ENCODE measurements around the gene IRF8. TPM values are rescaled to one million over a fixed set of nuclear protein-coding genes. Genes with fewer than 3 reads are reported as not detected.
"Not testable (repeated sequence)": the region's sequence is repeated elsewhere in the genome, so short reads cannot be mapped to it uniquely, and the experiment has no call there.

Gene IRF8
- total RNA-seq, 1 donor from 2014 or later, result 37.8 TPM

DNA sequence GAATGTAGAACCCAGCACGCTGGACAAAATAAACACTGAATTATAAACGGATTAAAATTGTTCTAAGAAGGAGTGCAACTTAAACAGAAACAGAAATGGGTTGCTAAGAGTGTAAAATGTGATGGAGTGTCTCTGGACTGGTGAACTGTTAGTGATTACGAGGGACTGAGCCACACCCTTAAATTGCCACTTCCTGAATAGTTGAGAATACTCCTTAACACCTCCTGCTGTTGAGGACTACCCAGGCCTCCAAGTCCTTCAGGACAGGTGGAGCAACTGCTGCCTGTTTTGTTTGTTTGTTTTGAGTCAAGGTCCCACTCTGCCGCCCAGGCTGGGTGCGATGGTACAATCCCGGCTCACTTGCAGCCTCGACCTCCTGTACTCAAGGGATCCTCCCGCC is 25.8 kb upstream of the IRF8 start:
- H3K4me1 Mint-ChIP-seq (ENCODE audit: low read depth), result peaks cover 26% of the 10 kb centered on the region
- no peak for DNase-seq (ENCODE audit: low spot score)
- intact Hi-C loops (cut with micrococcal nuclease), result no loop called here
- H3K27me3 Mint-ChIP-seq (ENCODE audit: low read depth), result peaks cover 55% of the 10 kb centered on the region
- H3K9me3 Mint-ChIP-seq, result no peaks in the 10 kb centered on the region
- no peak overlapping the region for H3K27ac Mint-ChIP-seq
- no peaks in the 10 kb centered on the region for H3K36me3 Mint-ChIP-seq (ENCODE audit: low read depth)
- no peak overlapping the region for H3K4me3 Mint-ChIP-seq (ENCODE audit: low read depth)

DNA sequence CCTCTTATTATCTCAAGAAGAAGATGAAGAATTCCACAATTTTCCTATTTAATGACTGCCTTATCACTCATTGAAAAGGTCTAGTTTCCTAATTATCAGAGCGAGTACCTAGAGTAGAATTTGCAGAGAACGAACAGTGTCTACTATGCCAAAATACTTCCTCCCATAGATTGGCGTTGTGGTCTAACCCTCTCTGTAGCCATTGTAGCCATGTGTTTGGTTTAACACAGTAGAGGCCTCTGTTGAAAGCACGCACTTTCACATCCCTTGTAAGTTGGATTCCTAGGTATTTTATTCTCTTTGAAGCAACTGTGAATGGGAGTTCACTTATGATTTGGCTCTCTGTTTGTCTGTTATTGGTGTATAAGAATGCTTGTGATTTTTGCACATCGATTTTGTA is 24.9 kb upstream of the IRF8 start:
- peaks cover 56% of the 10 kb centered on the region for H3K27me3 Mint-ChIP-seq (ENCODE audit: low read depth)
- H3K4me3 Mint-ChIP-seq (ENCODE audit: low read depth); intact Hi-C loops (cut with micrococcal nuclease): not testable (repeated sequence)

DNA sequence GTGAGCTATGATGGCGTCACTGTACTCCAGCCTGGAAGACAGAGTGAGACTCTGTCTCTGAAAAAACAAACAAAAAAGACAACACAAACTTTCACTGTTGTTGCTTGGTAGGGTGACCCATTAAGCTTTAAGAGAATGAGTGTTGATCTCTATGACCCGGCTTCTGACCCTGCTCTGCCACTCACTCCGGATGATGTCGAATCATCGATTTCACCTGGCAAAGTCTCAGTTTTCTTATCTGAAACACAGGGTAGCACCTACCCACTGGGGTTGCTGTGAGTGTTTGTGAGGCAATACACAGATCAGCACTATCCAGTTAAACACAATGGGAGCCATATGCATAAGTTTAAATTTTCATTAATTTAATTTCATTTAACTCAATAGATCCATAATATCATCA is 20.6 kb upstream of the IRF8 start:
- peaks cover 64% of the 10 kb centered on the region for H3K27me3 Mint-ChIP-seq (ENCODE audit: low read depth)
- intact Hi-C loops (cut with micrococcal nuclease), result no loop called here
- H3K4me3 Mint-ChIP-seq (ENCODE audit: low read depth), result no peak overlapping the region
- H3K4me1 Mint-ChIP-seq (ENCODE audit: low read depth), result peaks cover 29% of the 10 kb centered on the region
- no peaks in the 10 kb centered on the region for H3K36me3 Mint-ChIP-seq (ENCODE audit: low read depth)
- no peaks in the 10 kb centered on the region for H3K9me3 Mint-ChIP-seq
- no peak overlapping the region for H3K27ac Mint-ChIP-seq
- DNase-seq (ENCODE audit: low spot score), result no peak

More for the DNA sequence above, 24.9 kb upstream of the IRF8 start:
- H3K36me3 Mint-ChIP-seq (ENCODE audit: low read depth); H3K27ac Mint-ChIP-seq; H3K9me3 Mint-ChIP-seq; DNase-seq (ENCODE audit: low spot score): not testable (repeated sequence)
- H3K4me1 Mint-ChIP-seq (ENCODE audit: low read depth), result peaks cover 21% of the 10 kb centered on the region

DNA sequence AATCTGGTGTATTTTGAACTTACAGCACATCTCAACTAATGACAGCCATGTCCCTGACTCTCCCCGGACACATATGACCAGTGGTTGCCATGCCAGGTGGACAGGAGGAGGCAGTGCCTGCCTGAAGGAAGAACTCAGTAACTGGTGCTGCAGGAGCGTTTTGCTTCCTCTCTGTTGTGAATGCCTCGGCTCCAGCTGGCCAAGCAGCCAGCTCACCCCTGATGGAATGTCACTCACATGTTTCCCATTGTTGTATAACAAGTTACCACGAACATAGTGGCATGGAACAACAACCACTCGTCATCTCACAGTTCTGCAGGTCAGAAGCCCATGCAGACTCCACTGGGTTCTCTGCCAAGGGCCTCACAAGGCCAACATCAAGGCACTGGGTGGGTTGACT is 20.1 kb upstream of the IRF8 start:
- Mint-ChIP-seq H3K36me3 (ENCODE audit: low read depth) (no peaks in the 10 kb centered on the region), H3K27ac (no peak overlapping the region), H3K4me1 (ENCODE audit: low read depth) (peaks cover 32% of the 10 kb centered on the region), H3K9me3 (no peaks in the 10 kb centered on the region), H3K27me3 (ENCODE audit: low read depth) (peaks cover 64% of the 10 kb centered on the region), H3K4me3 (ENCODE audit: low read depth) (no peak overlapping the region)
- intact Hi-C loops (cut with micrococcal nuclease), result no loop called here
- DNase-seq (ENCODE audit: low spot score), result no peak

DNA sequence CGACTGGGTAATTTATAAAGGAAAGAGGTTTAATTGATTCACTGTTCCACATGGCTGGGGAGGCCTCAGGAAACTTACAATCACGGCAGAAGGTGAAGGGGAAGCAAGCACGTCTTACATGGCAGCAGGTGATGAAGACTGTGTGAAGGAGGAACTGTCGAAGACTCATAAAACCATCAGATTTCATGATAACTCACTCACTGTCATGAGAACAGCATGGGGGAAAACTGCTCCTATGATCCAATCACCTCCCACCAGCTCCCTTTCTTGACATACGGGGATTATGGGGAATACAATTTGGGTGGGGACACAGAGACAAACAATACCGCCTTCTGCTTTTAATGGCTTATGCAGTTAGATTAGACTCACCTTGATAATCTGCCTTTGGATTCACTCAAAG is 19.4 kb upstream of the IRF8 start:
- peaks cover 32% of the 10 kb centered on the region for H3K4me1 Mint-ChIP-seq (ENCODE audit: low read depth)
- no peaks in the 10 kb centered on the region for H3K36me3 Mint-ChIP-seq (ENCODE audit: low read depth)
- H3K4me3 Mint-ChIP-seq (ENCODE audit: low read depth), result no peak overlapping the region
- H3K27ac Mint-ChIP-seq, result no peak overlapping the region
- no peaks in the 10 kb centered on the region for H3K9me3 Mint-ChIP-seq
- DNase-seq (ENCODE audit: low spot score), result no peak
- peaks cover 64% of the 10 kb centered on the region for H3K27me3 Mint-ChIP-seq (ENCODE audit: low read depth)
- intact Hi-C loops (cut with micrococcal nuclease), result no loop called here

DNA sequence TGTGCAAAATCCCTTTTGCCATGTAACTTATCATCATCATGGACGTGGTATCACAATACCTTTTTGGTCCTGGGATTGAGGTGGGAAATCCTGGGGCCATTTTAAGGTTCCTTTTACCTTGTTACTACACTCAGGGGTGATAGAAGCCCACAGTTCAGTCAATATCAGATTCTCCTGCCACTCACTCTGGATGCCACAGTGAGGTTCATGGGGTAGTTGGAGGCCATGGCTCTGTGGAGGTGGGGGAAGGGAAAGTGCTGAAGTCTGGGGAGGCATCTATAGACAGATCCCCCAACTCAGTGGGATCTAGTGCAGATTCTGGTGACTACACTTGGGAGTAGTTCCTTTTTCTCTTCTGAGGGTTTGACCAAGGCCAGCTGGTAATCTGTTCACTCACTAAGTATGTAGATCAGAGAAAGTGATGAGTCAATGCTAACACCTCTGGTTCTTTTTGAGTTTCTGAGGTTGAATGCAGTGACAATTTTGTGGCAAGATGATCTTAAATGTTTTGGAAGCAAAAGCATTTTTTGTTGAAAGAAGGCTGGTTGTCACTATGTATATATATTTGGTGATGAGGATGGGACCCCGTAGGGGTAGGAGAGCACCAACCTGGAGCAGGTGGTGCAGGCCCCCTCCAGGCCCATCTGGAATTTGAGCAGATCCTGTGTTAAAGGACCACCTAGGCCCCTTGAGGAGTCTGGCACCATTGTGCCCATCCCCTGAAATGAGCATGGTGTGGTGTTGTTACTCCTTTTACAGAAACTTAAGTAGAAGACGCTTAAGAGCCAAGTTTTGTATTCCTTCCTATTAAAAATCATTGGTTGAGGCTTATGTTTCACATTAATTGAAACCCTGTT is 18.8 kb upstream of the IRF8 start:
- DNase-seq (ENCODE audit: low spot score), result no peak
- intact Hi-C loops (cut with micrococcal nuclease), result loop anchor here (1.0 kb wide), 3 partner anchors 8 to 56 kb away; no protein-coding TSS in a partner anchor
- no peak overlapping the region for H3K27ac Mint-ChIP-seq
- H3K9me3 Mint-ChIP-seq, result no peaks in the 10 kb centered on the region
- H3K4me3 Mint-ChIP-seq (ENCODE audit: low read depth), result no peak overlapping the region
- no peaks in the 10 kb centered on the region for H3K36me3 Mint-ChIP-seq (ENCODE audit: low read depth)
- H3K4me1 Mint-ChIP-seq (ENCODE audit: low read depth), result peaks cover 32% of the 10 kb centered on the region
- peaks cover 61% of the 10 kb centered on the region for H3K27me3 Mint-ChIP-seq (ENCODE audit: low read depth)

DNA sequence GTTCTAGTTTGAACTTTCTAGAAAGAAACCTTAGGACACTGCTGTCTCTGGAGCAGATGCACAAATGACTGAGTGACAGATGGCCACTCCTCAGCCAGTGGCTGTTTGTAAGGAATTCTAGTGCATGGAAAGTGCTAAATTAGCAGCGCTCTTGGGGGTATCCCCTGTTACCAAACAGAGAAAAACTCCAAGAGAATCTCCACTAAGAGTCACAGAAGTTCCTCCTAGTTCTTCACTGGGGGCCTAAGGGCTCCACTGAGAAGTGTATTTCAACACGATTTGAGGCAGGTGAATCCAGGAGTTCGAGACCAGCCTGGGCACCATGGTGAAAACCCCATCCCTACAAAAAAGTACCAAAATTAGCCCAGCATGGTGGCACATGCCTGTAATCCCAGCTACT is 18.1 kb upstream of the IRF8 start:
- Mint-ChIP-seq H3K27me3 (ENCODE audit: low read depth) (peaks cover 61% of the 10 kb centered on the region), H3K27ac (no peak overlapping the region), H3K36me3 (ENCODE audit: low read depth) (no peaks in the 10 kb centered on the region), H3K4me3 (ENCODE audit: low read depth) (no peak overlapping the region), H3K4me1 (ENCODE audit: low read depth) (peaks cover 32% of the 10 kb centered on the region), H3K9me3 (no peaks in the 10 kb centered on the region)
- DNase-seq (ENCODE audit: low spot score), result no peak
- intact Hi-C loops (cut with micrococcal nuclease), result loop anchor here (1.0 kb wide), 3 partner anchors 7 to 55 kb away; no protein-coding TSS in a partner anchor

DNA sequence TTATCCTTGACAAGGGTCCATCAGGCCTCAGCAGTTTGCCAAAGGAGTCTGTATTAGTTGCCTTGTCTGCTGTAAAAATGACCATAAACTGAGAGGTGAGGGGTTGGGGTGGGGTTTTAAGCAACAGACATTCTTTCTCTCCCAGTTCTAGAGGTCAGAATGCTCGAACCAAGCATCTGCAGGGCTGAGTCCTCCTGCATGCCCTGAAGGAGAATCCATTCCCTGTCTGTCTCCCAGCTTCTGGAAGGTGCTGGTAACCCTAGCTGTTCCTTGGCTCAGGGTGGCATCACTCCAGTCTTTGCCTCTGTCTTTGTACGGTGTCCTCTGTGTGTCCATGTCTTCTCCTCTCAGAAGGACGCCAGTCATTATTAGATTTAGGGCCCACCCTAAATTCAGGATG is 17.5 kb upstream of the IRF8 start:
- H3K27me3 Mint-ChIP-seq (ENCODE audit: low read depth), result peaks cover 55% of the 10 kb centered on the region
- H3K4me1 Mint-ChIP-seq (ENCODE audit: low read depth), result peaks cover 32% of the 10 kb centered on the region
- intact Hi-C loops (cut with micrococcal nuclease), result no loop called here

DNA sequence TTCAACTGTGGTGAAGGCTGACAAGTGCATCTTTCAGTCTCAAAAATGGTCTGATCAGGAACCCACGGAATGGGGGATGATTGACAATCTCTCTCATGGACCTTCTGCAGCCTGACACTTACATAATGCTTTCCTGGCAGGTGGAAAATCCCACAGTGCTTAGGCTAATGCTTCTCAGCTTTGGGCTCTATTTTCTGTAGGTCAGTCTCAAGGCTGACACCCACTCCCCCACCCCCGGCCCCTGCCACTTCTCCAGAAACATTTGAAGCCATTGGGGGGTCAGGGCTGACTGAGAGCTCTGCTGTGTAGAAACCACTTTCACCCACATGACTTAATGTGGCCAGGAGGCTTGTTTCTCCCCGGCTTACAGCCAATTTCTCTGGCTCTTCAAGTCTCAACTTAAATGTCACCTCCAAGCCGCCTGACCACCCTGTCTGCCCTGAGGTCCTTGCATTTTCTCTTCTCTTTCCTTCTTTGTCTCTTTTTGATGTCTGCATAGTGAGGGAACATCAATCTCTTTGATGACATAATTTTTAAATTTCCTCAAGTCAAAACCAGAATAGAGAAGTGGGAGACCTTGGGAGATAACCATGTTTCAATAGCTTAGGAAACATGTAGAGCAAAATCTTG is 16.7 kb upstream of the IRF8 start:
- Mint-ChIP-seq H3K36me3 (ENCODE audit: low read depth) (no peaks in the 10 kb centered on the region), H3K9me3 (no peaks in the 10 kb centered on the region), H3K27ac (no peak overlapping the region), H3K4me1 (ENCODE audit: low read depth) (peaks cover 32% of the 10 kb centered on the region), H3K27me3 (ENCODE audit: low read depth) (peaks cover 56% of the 10 kb centered on the region), H3K4me3 (ENCODE audit: low read depth) (no peak overlapping the region)
- intact Hi-C loops (cut with micrococcal nuclease), result no loop called here
- DNase-seq (ENCODE audit: low spot score), result no peak

More for the DNA sequence above, 17.5 kb upstream of the IRF8 start:
- Mint-ChIP-seq H3K4me3 (ENCODE audit: low read depth) (no peak overlapping the region), H3K9me3 (no peaks in the 10 kb centered on the region), H3K27ac (no peak overlapping the region), H3K36me3 (ENCODE audit: low read depth) (no peaks in the 10 kb centered on the region)
- DNase-seq (ENCODE audit: low spot score), result no peak

DNA sequence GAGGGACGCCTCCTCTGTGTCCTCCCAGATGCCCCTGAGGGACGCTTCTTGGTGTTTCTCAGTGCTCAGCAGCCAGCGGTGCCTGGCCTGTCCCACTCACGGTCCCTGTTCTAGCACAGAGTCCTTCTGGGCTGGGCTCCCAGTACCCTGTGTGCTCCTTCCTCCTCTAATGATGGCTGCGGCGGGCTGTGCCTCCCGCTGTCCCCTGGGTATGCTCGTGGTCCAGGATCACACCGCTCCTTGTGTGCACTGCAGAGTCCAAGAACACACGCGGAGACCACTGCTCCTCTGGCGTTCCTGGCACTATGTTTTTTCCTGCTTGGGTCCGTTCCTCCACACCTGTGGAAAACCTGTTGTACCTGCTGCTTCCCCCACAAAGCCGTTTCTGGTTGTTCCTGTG is 15.1 kb upstream of the IRF8 start:
- H3K27me3 Mint-ChIP-seq (ENCODE audit: low read depth), result peaks cover 59% of the 10 kb centered on the region

DNA sequence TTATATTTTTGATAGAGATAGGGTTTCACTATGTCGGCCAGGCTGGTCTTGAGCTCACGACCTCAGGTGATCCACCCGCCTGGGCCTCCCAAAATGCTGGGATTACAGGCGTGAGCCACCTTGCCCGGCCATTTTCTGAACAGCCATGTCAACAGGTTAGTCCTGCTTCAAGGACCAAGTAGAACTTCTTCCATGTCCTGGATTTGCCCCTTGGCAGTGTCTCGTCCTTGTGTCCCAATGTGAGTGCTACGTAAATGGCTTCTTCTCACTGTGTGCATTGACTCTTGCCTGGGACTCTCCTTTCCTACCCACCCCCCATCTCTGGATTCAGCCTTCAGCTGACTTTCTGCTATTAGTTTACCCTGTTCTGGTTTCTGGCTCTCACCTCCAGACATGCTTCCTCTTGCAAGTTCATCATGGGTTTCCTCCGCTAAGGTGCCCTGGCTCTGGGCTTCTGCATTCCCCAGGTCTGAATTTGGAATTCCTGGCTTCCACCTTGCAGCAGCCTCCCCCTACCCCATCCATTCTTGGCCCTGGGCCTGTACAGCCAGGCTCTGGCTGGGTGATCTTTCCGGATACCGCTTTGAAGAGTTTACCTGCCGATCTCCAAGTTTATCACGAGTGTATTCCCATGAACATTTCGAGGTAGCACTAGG is 14.0 kb upstream of the IRF8 start:
- H3K4me1 Mint-ChIP-seq (ENCODE audit: low read depth), result peaks cover 55% of the 10 kb centered on the region
- no peak overlapping the region for H3K4me3 Mint-ChIP-seq (ENCODE audit: low read depth)
- intact Hi-C loops (cut with micrococcal nuclease), result loop anchor here (5.0 kb wide), 1 partner anchor 102 kb away; no protein-coding TSS in a partner anchor
- no peak for DNase-seq (ENCODE audit: low spot score)
- H3K9me3 Mint-ChIP-seq, result no peaks in the 10 kb centered on the region
- H3K27me3 Mint-ChIP-seq (ENCODE audit: low read depth), result peaks cover 54% of the 10 kb centered on the region
- H3K27ac Mint-ChIP-seq, result no peak overlapping the region
- H3K36me3 Mint-ChIP-seq (ENCODE audit: low read depth), result no peaks in the 10 kb centered on the region

More for the DNA sequence above, 15.1 kb upstream of the IRF8 start:
- Mint-ChIP-seq H3K4me3 (ENCODE audit: low read depth) (no peak overlapping the region), H3K9me3 (no peaks in the 10 kb centered on the region), H3K4me1 (ENCODE audit: low read depth) (peaks cover 46% of the 10 kb centered on the region), H3K27ac (no peak overlapping the region), H3K36me3 (ENCODE audit: low read depth) (no peaks in the 10 kb centered on the region)
- intact Hi-C loops (cut with micrococcal nuclease), result no loop called here
- DNase-seq (ENCODE audit: low spot score), result no peak

DNA sequence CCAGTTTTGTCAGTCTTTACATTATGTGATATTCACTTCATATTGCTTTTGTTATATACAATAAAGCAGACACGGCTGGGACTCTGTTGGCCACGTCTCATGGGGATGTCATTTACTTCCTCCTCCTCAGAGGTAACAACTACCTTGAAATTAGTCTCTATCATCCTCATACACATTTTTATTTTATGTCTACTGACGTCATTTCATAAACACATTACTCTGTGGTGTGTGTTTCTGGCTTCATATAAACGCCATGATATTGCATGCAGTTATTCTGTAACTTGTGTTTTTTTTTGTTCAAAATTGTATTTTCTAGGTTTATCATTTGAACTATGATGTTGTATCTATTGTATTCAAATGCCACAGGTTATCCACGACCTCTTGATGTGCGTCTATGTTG is 13.4 kb upstream of the IRF8 start:
- no peak for DNase-seq (ENCODE audit: low spot score)
- intact Hi-C loops (cut with micrococcal nuclease), result loop anchor here (5.0 kb wide), 1 partner anchor 102 kb away; no protein-coding TSS in a partner anchor
- no peak overlapping the region for H3K4me3 Mint-ChIP-seq (ENCODE audit: low read depth)
- no peaks in the 10 kb centered on the region for H3K9me3 Mint-ChIP-seq
- peaks cover 49% of the 10 kb centered on the region for H3K27me3 Mint-ChIP-seq (ENCODE audit: low read depth)
- H3K36me3 Mint-ChIP-seq (ENCODE audit: low read depth), result no peaks in the 10 kb centered on the region
- no peak overlapping the region for H3K27ac Mint-ChIP-seq
- peaks cover 51% of the 10 kb centered on the region for H3K4me1 Mint-ChIP-seq (ENCODE audit: low read depth)

All from activated T-helper 2 cell treated with anti-CD3 and anti-CD28 coated beads, Interferon-gamma antibody, Interleukin-2, Interleukin-4, amounts not matched to agents 10 μg/mL and 5 μg/mL and 100 μg/mL, durations not matched to agents 14 hours and 24 hours and 36 hours (primary cell).